Measurements from ENCODE around the gene MAGEH1. TPM values are rescaled to one million over a fixed set of nuclear protein-coding genes. Genes with fewer than 3 reads are reported as not detected.

Gene MAGEH1
- total RNA-seq, 1 donor: 18.0 TPM

GRCh38 chrX:55489314-55490009, 37.5 kb downstream of the MAGEH1 start, which contains the start of gene USP51:
Gene USP51, minus strand, starts transcription at chrX:55489848. Its CDS starts 909 bp downstream, at chrX:55488939.
- DNase-seq (ENCODE audit: low read depth in 2 of 3, low spot score in 2 of 3): peak in 2 of 3 donors; percentile 32 to 47

- no peak for DNase-seq (ENCODE audit: low read depth in 2 of 3, low spot score in 2 of 3)
Observed at GRCh38 chrX:55490121-55490520, 38.2 kb downstream of the MAGEH1 start.

GRCh38 chrX:55490974-55491373, 39.0 kb downstream of the MAGEH1 start:
- peak in 1 of 3 donors; percentile 27 for DNase-seq (ENCODE audit: low read depth in 2 of 3, low spot score in 2 of 3)

Small RNA genes within 50 kb of the gene (small RNA-seq; reads per million reads assigned to genes)
- gene MIR4536-2: not detected

Other genes starting within 250 kb of the MAGEH1 start
- not detected for gene PAGE5, start 231.8 kb upstream of the MAGEH1 start, total RNA-seq
- gene PAGE3, start 187.2 kb upstream of the MAGEH1 start, total RNA-seq: not detected
- gene USP51, start 37.7 kb downstream of the MAGEH1 start, total RNA-seq: 9.7 TPM
- not detected for gene FOXR2, start 171.3 kb downstream of the MAGEH1 start, total RNA-seq

All from hematopoietic multipotent progenitor cell (in vitro differentiated cells).